Measurements from ENCODE around the gene LHFPL2.

LHFPL2 gene

DNA sequence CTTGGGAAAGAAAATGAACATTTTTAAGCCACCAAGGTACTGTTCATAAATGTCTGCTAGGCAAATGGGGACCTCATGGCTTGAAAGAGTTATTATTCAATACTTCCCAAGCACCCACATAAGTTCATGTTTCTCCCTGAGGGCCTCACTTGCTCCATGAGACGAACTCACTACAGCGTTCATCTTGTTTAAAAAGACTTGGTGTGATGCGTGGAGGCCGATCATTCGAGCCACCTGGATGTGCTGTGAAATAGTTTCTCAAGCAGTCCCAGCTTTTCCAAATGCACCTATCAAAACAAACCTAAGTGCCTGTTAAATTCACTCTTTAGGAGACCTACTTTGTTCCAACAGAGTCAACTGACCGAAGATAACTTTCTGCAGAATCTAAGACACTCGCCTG, 103.2 kb downstream of the LHFPL2 start:
- TF ChIP-seq, protein P1, sequence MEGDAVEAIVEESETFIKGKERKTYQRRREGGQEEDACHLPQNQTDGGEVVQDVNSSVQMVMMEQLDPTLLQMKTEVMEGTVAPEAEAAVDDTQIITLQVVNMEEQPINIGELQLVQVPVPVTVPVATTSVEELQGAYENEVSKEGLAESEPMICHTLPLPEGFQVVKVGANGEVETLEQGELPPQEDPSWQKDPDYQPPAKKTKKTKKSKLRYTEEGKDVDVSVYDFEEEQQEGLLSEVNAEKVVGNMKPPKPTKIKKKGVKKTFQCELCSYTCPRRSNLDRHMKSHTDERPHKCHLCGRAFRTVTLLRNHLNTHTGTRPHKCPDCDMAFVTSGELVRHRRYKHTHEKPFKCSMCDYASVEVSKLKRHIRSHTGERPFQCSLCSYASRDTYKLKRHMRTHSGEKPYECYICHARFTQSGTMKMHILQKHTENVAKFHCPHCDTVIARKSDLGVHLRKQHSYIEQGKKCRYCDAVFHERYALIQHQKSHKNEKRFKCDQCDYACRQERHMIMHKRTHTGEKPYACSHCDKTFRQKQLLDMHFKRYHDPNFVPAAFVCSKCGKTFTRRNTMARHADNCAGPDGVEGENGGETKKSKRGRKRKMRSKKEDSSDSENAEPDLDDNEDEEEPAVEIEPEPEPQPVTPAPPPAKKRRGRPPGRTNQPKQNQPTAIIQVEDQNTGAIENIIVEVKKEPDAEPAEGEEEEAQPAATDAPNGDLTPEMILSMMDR (IDR thresholded peaks at IDR 0.05; ENCODE audit: low read depth, low read length): no peak
- H3K4me3 ChIP-seq (ENCODE audit: low read depth, low read length): no peak overlapping the region

DNA sequence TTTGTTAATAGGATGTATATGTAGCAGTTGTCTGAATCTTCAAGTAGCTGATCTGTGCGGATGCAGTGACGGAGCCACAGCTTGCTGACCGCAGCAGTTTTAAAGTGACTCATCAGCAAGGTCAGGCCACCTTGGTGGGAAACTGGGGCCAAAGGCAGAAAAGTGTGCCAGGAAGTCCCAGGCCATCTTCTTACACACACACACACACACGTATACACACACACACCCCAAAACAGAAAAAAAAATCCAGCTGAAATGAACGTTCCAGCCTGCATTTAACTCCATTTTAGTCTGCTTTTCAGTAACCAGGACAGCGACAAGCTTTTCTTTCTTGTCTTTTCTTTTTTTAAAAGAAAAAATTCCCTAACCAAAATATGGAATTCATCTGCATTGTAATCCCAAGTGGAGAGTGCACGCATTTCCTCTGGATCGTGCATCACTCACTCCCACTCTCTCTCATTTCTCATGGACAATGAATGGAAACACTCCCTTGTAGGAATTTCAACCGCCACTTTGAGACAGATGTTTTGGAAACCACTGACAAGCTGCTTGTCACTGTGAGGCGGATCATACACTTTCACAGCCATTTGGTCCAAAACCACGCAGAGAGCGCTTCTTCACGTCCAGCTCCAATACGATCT, 103.9 kb downstream of the LHFPL2 start:
- TF ChIP-seq, protein P1 (IDR thresholded peaks at IDR 0.05; ENCODE audit: low read depth, low read length): no peak
- no peak overlapping the region for H3K4me3 ChIP-seq (ENCODE audit: low read depth, low read length)

DNA sequence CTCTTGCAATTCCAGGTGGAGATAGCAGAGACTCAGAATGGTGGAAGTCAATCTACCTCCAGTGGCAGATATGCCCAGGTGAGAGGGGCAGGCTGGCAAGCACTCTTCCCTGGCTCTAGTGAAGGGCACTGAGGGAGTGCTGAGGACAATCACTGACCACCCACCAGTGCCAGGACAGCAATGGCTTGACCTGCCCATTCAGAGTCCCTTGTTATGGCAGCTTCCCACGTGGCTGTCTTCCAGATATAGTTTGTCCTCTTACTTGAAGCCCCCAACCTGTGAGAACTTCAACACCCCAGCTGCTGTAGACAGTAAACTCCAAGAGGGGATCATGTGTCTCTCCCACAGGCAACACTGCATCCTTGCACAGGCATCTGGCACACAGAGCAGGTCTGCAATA, 104.7 kb downstream of the LHFPL2 start:
- H3K4me3 ChIP-seq (ENCODE audit: low read depth, low read length): no peak overlapping the region
- TF ChIP-seq, protein P1 (IDR thresholded peaks at IDR 0.05; ENCODE audit: low read depth, low read length): no peak

DNA sequence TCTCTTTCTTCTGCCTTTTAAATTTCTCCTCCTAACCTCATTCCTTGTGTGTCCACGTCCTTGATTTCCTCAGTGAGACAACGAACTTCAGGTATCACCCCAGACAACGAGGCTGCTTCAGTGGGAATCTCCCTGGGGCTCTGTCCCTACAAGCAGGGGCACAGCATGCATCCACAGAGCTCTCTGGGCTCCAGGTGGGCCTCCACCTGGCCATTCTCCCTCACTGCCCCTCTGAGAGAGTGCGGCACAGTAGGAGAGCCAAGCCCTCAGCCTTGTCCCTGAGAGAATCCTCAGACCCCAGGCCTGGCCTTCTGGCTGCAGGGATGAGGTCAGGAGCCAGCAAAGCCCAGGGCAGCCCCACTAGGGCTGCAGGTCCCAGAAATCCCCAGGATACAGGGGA, 105.3 kb downstream of the LHFPL2 start:
- TF ChIP-seq, protein P1 (IDR thresholded peaks at IDR 0.05; ENCODE audit: low read depth, low read length): no peak
- H3K4me3 ChIP-seq (ENCODE audit: low read depth, low read length): no peak overlapping the region

DNA sequence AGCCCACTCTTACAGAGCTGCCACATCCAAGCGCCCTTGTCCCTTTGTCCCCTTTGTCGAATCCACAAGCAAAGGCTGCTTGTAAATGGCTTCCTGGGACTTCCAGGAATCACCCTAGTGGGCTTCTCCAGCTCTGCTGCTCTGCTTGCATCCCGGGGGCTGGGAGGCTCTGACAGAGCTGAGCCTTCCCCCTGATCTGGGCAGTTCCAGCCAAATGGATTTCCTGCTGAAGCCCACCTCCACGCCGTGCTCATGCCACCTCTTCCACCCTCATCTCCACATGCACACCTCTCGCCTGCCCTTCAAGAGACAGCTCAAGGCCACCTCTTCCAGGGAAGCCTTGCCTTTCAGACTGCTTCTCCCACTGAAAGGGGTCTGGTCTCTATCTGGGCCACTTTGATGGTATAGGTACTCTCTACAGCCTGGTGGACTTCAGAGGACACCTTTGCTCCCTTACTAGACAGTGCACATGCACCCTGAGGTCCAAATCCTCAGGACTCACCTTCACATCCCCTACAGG, 106.2 kb downstream of the LHFPL2 start:
- H3K4me3 ChIP-seq (ENCODE audit: low read depth, low read length): no peak overlapping the region
- TF ChIP-seq, protein P1 (IDR thresholded peaks at IDR 0.05; ENCODE audit: low read depth, low read length): no peak

DNA sequence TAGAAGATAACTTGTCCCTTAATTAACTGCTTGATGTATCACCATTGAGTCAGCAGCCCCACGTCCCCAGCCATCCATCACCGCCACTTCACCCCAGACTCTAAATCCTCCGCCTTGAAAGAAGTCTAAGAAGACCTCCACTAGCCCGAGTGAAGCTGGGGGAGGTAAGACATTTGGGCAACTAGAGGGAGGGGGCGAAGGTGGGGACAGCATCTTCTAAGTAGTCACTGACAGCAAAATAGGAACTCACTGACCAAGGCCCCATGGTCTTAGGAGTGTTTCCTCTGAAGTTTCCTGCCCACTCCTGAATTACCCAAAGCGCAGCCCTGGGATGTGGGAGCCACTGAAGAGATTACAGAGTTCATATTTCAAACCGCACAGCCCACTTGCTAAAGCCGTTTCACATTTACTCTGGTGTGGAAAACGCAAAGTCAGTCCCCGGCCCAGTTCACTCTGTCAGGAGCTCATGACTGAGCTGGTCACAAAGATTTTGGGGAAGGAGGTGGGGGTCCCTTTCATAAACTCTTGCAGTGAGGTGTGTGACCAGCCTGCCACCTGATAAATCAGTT, 107.4 kb downstream of the LHFPL2 start:
- no peak overlapping the region for H3K4me3 ChIP-seq (ENCODE audit: low read depth, low read length)
- TF ChIP-seq, protein P1 (IDR thresholded peaks at IDR 0.05; ENCODE audit: low read depth, low read length): no peak

DNA sequence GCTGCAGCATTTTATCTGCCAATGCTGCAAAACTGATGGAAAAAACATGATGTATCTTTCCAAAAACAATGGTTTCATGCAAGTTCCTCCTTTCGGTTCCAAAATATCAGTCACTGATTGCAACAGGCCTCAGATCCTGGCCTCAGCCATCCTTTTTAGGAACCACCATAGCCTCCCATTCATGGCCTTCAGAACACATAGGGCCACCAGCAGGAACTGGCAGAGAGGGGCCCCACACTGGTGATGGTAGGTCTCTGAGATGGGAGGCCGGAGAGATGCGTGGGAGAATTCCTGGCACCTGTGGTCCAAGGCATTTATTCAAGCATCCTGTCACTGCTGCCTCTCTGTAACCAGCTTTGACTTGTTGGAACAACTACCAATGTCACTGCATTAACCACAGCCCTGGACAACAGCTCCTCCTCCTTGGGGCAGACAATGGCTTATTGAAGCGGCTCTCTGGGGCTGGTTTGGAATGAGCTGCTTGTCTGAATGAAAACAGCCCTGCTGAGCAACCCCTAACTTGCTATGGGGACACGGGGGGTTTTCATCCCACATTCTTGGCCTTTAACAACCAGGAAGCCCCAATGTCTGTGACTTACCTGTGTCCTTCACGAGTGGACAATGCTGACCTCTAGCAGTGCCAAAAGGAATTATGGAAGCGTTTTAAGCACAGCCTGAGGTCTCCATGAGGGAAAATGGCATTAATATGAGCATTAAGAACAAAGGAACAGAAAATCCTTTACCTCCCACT, 108.1 kb downstream of the LHFPL2 start:
- TF ChIP-seq, protein P1 (IDR thresholded peaks at IDR 0.05; ENCODE audit: low read depth, low read length): no peak
- H3K4me3 ChIP-seq (ENCODE audit: low read depth, low read length): no peak overlapping the region

Data from WI38 (cell line).